SW 1271 (cell line): Measurements from ENCODE around the gene CADM1.

Experiments used
- DNase-seq, 2 experiments: peaks; one replicate each; lab custom pipeline; 2025; lab: John Stamatoyannopoulos, UW

CADM1 gene

DNA sequence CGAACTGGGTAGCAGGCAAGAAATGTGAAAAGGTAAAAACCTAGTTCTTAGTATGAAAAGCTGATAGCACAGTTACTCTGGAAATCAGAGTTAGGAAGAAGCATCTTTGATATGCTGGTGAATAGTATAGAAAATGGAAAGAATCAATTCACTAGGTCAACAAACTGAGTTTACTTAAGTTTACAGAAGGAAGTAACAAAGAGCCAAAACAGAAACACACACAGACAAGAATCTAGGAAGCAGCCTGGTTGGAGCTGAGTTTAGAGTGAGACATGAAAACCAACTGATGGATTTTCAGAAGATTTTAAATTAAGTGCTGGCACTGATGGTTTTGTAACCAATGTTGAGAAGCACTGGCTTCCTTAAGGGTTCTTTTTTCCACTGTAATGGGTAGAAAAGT lies 296.3 kb downstream of the CADM1 start:
- DNase-seq = no peak

DNA sequence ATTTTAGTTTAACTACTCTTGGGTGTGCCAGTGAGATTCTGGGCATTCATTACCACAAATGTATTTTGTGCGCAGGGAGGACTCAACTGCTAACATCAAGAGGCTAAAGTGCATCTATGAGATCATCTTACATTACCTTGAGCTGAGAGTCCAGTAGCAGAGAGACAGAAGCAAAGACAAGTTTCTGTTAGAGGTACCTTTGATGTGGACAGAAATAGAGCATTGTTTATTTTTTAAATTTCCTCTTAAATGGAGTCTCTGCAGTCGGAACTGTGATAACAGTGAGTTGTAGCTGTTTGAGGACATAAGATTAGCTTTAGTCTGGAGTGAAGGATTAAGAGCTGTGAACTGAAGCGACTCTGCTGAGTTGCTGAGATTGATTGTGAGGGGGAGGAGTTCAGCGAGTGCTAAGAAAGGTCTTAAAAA lies 297.0 kb downstream of the CADM1 start:
- no peak for DNase-seq

DNA sequence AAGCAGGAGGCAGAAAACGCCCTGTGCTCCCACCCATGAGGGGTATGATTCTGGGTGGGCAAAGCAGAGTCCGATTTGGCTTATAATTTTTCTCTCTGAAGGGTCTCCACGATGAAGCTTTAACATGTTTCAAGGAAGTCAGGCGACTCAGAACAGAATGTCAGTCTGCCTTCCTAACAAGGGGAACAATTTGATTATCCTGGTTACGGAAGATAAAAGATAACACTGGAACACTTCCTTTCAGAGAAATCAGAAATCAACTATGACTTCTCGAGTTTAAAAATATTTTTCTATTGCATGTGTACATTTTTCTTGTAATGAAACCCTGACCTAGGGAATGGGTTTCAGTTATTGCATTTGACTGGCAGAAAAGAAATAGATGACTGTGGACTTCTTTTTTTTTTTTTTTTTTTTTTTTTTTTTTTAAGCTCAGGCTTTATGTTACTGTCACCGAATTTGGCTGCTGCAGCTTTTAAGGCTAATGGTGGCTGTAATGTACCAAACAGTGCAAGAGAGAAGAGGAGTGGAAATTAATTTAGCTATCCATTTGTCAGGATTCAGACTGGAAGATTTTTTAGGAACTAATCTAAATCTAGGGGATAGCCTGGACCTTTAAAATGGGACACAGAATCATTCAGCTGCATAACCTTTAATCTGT lies 297.7 kb downstream of the CADM1 start:
- DNase-seq = no peak

DNA sequence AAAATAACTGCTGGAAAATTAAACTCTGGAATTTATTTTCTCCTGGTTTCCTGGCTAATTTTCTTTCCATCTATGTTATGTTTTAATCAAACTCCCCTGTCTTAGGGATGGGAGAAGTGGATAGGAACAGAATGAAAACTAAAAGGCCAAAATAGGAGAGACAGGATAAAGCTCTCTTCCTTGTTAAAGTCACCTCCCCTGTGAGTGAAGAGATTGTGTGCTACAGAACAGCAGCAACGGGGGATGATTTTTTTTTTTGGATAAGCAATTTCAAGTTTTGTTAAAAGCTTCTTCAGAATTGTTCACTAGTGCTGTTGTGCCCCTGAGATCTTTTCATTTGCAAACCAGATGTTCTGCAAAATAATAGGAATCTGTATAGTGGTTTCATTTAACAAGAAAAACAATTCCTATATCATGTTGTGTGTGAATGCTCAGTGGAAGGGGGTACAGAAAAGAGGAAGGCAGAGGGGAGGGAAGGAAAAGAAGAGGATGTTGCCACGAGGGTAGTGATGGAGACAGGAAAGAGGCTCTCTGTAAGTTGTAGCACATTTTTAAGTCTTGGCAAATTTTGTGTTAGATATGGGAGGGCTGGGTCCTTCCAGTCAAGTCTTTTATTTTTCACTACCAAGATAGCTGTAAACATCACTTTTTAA lies 301.2 kb downstream of the CADM1 start:
- DNase-seq = no peak

DNA sequence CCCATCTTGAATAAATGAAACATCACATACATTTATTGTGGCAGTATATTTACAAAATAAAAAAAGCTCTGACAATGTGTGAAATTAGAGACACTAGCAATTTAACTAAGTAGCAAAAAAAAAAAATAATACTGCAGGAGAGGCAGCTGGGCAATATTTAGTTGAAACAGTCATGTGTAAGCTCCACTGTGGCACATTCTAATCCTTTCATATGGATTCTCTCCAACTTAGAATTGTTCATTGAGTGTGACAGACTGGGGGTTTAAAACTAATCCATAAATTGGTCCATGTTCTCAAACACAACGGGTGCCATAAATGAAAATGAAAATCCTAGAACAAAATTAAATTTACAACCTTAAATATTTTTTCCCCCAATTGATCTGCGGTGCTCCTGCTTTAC lies 302.1 kb downstream of the CADM1 start:
- no peak for DNase-seq

DNA sequence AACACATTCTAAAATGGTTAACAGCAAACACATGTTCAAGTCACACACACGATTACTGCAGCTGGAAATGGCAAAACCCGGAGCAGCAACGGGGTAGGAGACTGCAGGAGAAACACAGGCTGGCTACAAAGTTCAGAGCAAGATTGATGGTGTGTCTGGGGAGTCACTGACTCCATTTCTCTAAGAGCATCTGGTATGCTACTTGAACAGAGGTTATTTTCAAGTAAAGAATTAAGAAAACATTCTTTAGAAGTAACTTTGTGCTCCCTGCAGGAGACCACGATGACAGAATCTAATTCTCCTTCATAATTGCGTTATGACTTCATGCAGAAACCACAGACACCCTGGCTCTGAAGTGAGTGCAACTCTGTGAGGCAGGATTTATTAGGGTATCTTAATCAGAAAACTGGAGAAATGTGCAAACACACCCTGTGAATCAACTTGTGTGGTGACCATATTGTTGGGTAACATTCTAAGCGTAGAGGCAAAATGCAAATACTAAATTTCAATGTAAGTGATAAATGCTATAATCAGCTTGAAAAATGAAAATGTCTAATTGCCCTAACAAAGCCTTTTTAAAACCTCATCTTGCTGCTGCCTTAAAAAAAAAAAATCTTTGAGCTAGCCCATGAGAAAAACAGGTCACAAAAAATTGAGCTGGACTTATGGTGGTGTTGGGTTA lies 303.0 kb downstream of the CADM1 start:
- DNase-seq = no peak

DNA sequence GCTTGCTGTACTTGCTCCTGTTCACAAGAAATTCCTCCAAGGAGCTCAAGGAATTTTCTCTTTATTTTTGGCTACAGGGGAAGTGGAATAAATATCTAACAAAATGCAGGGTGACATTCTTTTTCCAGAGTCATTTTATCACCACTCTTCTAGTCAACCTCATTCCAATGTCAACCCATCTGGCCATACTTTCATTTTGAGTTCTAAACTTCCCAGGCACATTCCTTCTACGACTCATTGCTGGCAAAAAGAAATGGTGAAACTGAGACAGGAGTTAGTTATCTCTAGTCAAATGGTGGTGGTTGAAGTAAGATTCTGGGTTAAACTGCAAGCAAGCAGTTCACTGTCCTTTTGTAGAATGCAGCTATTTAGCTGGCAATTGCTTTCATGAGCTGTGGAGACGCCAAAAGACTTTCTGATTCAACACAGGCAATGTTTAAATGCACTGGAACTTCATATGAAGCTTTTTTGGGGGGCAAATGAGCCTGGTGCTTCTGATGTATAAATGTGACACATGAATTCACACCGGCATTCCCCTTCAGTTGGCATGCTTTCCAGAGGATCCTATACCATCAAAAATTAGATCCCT lies 304.6 kb downstream of the CADM1 start:
- no peak for DNase-seq

DNA sequence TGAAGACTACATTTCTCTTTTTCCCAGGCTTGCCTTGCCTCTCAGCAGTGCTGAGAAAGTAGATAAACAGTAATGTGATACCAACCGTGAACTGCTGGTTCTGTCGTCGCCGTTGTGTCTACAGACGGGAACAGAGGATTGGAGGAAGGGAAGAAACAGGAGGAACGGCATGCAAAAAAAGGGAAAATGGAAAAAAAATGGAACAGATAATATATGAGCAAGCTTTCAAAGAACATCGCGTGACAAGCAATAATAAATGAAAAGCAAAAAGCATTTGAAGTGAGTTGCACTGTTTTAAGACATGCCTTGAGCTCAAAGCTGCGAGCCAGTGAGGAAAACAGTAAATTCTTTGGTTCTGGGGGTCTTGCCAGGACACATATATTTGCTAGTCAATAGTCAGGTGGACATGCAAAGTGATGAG lies 305.9 kb downstream of the CADM1 start:
- DNase-seq = no peak

DNA sequence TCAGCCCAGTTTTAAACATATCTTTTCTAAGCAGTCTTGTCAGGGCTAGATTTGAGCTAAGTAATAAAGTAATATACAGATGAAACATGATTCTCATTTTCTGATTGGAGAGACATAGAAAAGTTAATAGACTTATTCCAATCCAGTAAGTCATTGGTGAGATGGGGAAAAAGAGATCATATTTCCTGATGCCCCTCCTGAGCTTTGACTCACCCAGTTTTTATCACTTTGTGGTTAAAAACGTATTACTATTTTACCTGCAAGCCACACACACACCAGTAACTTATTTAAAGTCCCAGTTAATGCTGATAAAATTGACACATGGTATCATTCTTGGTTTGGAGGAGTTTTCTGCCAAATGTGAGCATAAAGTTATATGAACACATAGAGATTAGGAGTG lies 306.8 kb downstream of the CADM1 start:
- no peak for DNase-seq

DNA sequence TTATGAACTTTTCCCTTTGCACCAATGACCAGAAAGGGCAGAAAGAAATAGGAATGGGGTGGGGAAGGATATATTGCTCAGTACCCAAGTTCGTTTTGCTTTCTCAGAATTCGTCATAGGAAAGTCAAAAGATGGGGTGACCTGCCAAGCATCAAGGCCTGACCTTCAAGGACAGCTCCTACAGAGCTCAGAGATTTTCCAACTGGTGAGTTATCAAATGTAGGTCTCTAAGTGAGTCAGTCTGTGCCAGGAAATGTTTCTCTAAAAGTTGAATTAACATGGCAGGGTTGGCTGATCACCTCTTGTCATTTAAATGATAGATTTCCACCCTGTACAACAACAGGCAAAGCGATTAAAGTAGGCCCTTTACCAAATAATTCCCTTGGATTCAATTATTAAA lies 307.2 kb downstream of the CADM1 start:
- no peak for DNase-seq

DNA sequence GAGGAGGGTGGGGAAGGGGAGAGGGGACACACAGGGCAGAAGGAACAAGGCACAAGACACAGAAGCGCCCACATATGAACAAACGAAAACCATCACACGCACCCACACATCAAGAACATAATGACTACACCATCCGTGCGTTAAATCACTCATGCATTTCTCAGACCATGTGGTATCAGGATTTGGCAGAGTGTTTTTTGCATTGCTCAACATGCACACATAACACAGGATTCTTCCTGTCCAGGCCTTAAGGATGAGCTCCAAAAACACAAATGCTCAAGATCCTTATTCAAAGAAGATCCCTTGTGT lies 309.5 kb downstream of the CADM1 start:
- DNase-seq = no peak

DNA sequence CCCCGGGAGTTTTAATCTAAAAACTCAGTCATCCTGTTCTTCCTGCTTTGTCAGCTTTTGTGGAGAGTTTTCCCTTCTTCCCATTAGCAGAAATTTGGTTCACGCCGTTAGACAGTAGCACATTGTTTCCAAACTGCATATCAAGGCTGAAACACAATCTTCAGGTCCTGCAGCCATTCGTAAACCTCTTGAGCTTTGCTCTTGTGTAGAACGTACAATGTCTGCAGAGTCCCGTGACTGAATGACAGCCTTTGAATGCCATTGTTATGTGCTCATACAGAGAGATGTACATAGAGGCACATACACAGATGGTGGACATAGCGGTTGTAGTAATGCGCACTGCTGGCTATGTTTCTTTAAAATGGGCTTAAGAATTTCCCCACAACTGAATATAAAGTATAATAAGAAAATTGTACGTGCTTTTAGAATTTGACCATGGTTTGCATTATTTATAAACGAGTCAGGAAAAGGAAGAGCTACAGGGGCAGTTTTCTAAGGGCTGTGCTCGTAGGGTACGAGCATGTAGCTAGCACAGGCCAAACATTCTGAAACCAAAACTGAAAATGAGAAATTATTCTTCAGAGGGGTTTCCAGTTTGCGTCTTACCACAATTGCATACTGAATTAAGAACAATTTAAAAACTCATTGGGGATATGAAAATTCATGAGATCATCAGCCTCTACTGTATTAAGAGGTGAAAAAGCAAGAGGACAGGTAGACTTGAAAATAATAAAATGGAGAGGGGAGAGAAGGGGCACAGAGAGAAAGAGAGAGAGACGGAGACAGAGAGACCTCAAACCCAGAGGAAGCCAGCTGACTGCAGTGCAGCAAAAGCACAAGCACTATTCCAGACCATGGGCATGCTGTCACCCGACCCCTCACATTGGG lies 310.1 kb downstream of the CADM1 start:
- no peak for DNase-seq

DNA sequence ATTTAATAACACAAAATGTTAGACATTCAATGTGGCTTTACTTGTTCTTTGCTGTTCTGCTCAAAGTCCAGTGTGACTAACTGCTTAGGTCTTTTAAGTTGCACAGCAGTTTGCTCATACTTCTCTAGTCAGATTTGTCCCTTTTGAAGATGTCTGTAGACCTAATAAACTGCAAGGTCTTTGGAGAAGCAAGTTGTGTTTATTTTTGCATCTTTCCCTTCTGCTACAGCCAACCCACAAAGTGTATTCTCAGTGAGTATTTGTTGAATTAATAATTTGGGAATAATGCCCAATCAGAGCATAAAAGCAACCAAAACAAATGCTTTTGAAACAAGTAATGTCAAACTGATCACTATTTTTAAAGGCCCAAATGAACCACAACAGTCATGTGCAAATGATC lies 312.5 kb downstream of the CADM1 start:
- no peak for DNase-seq

DNA sequence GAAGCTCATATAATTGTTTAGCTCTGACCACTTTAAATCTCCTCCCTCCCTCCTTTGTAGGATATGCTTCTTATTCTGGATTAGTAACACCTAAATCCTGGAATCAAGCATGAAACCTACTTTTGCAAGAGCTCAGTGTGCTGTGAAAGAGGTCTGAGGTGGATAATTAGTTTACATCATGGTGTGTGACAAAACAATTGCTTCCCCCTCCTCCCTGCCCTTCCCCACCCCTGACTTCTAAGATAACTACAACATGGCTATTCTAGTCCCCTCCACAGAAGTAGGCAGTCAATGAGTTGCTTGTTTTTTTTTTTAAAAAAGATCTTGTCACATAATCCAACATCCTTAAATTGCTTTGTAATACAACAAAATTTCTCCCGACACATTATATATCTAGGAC lies 314.0 kb downstream of the CADM1 start:
- no peak for DNase-seq

DNA sequence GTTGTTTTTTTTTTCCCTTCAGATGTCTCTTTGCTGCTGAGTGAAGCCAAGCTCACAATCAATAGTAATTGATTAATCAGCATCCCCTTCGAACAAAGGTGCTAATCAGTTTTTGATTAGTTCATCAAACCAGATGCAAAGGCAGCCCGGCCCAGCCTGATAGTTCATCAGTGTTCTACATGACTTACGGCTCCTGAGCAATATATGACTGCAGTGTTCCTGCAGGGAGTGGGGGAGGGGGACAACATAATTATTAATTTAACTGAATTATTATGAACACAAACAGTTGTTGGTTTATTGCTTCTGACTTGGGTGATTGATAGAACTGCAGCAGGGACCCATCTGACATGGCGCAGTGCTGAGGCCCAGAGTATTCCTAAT lies 315.3 kb downstream of the CADM1 start:
- no peak for DNase-seq

DNA sequence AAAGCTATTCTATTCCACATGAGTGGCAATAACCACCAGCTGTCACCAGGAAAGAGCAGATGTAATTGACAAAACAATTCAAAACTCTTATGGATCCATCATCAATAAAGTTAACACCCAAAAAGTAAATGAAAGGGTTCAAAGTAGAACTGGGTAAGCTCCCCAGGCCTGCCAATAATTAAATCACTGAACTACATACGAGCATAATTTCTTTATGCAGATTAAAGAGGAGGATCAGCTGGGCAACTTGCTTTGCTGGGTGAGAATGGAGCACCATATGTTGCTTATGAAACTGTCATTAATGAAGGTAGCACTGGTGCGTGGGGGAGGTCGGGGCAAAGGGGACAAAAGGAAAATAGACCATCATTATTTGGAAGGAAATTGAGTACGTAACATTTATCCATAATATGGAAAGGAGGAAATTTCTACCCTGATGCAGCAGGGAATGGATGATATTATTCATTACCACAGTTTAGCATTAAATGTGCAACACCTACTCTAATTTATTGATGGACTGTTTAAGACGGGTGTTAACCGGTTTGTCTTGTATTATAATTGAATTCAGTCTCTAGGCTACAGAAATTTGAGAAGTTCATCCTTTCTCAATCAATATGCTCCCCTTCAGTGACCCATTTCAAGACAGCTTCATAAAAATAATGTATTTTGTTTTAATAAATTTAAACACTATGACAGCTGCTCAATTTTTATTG lies 315.9 kb downstream of the CADM1 start:
- DNase-seq = no peak

DNA sequence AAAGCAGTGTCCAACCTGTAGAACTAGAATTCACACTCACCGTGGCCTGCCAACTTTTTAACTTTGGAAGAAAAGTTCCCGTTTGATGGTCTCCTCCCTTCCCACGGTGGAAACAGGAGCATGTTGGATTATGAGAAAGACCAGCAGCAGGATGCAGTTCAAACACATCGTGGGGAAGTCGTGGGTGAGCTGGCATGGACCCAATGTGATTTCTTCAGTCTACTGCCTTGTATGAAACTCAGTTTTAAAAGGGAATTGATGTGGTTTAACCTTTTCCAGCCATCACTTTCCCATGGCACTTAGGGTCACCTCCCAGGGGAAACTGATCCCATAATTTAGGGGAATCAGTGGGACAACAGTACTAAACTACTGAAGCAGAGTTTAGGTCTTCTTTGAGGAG lies 318.3 kb downstream of the CADM1 start:
- no peak for DNase-seq

DNA sequence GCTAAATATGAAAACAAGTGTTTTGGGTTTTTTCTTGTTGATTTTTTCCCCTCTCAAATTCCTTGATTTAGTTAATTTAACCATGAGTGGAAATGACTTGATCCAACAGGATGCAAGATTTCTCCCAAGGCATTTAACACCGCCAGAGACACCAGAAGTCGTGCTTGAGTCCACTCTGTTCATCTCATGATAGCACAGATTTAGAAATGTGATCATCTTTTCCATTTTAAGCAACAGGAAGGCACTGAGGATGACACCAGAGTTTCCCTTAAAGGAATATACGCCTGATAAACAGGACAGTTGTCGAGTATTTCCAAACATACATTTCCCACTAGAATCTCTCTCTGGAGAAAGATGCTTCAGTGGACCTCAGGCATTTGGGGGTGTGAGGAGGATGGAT lies 318.7 kb downstream of the CADM1 start:
- DNase-seq = no peak

DNA sequence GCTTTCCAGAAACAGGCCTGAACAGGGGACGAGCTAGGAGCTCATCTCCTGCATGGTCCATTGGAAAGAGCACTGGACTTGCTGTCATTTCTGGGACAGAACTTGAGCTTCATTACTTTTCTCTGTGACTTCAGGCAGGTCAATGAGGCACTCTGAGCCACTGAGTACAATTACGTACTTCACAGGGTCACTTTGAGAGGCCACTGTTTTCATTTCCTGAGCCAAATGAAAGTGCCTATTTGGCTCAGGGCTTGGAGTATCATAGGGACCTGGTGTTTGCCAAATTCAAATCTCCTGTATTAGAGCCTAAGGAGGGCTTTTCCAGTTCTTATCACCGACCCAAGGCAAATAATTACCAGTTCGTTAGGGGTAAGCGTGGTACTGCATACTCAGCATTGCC lies 319.3 kb downstream of the CADM1 start:
- DNase-seq = no peak

DNA sequence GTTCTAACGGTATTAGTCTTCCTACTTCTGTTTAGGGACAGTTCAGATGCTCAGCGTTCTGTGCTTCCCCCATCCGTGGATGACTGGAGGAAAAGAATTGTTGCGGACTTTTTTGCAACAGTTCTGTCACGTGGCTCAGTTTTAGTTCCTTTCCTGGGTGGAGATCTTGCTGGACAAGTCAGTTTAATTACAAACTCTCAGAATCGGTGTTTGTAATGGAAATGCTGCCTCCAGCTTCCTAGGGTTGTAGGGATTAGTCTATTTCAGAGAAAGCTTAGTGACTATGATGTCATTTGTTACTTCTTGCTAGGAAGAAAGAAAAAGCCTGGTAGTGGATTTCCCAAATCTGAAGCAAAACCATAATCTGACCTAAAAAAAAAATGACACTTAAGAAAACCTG lies 320.4 kb downstream of the CADM1 start:
- no peak for DNase-seq

DNA sequence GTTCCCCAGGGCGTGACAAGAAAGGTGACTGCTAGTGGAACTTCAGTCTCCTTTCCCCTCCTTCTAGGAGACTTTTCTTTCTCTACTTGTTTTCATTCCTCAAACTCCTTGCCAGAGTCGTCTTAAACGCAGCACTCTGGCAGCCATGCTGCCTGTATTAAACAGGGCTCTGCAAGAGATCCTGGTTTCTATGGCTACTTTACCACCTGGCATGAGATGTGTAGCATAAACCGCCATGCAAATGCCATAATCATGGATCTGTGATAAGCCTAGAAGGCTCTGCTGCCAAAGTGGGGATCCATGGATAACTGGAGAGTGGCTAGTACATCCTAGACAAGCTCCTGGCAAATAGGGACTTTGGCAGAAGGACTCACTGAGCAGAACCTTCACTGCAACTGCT lies 321.1 kb downstream of the CADM1 start:
- DNase-seq = no peak
